NCI-H1092 treated with DMSO at 0.1 percent for 48 hours (cell line): Measurements from ENCODE around the gene STK25.
"Not testable (repeated sequence)": the region's sequence is repeated elsewhere in the genome, so short reads cannot be mapped to it uniquely, and the experiment has no call there.

ENCODE experiments used
- DNase-seq: peaks from one replicate; lab custom pipeline; 2025; lab: John Stamatoyannopoulos, UW

The STK25 gene

DNA sequence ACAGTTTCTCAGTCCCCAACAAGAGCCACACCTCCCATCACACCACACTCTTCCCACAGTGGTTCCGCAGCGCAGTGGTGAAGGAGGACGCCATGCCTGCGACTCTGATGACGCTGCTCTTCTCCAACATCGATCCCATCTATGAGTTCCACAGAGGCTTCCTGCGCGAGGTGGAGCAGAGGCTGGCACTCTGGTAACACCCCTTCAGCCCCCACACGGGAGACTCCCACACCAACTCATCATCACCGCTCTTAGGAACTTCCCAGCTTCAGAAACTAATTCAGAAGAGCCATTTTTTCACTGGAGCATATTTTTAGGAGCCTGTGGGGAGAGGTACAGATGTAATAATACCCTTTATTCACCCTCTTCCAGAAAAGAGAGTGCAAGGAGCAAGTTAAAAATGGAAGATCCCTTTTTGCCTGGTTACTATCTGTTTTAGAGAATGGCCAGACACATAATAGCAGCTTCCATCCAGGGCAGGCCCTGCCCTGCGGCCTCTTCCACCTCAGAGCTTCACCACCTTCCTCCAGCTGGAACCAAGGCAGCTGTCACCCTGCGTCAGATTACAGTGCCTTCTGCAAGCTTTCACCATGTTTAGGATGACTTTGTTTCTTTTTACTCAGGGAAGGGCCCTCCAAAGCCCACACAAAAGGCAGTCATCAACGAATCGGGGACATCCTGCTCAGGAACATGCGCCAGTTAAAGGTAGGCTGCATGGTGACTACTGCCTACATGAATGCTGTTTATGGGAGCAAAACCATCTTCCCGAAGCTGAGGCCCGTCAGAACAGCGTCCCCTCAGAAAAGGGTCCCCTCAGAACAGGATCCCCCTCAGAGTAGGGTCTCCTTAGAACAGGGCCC, 44.9 kb downstream of the STK25 start:
- no peak for DNase-seq

DNA sequence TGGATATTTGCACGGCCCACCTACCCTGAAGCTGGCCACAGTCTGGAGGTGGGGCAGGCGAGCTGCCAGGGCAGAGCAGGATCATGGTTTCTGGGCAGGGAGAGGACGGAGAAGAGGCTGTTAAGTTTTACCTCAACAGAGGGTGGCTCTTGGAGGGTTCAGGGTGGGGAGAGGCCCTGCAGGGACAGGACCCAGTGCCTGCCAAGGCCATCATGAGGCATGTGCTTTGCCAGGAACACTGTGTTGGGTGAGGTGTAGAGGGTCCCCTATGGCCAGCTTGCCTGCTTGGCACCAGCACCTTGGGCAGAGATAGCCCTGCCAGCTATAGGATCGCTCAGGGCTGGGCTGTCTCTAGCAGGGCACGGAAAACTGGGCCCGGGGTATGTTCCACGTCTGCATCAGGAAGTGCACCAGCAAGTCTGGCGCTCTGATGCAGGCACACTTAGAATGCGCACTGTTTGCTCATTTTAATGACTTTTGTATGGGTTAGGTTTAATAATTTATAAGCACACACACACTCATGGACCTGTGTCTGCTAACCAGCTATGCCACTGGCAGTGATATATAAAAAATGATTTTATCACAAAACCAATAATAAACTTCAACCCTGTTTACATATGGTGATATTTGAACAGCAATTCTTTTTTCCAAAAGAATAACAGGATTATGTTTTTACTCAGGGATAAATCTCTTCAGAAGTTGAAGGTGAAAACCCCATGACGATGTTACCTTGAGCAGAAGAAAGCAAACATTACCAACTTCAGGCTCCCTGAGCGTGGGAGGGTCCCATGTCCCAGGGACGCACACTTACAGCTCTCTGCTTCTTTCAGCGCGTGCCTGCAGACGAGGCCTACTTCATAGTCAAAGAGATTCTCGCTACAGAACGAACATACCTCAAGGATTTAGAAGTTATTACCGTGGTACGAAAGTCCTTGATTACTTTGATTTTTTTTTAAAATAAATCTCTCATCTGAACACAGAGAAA, 46.4 kb downstream of the STK25 start:
- no peak for DNase-seq

DNA sequence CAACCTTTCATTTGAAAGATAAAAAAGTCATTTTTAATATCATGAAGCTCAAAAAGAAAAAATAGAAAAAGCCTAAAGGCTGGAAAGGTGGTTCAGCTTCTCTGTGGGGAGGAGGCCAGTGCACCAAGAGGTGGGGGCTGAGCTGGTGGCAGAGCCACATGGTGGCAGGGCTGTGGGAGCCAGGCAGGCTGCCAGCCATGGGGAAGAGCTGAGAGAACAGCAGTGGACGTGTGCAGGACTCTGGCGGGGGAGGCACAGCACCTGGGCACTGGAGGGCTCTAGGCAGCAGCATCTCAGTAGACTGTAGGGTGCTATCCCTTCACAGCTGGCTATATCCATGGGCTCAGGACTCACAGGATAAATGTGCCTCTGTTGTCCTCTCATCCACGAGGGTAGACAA, 47.8 kb downstream of the STK25 start:
- no peak for DNase-seq

DNA sequence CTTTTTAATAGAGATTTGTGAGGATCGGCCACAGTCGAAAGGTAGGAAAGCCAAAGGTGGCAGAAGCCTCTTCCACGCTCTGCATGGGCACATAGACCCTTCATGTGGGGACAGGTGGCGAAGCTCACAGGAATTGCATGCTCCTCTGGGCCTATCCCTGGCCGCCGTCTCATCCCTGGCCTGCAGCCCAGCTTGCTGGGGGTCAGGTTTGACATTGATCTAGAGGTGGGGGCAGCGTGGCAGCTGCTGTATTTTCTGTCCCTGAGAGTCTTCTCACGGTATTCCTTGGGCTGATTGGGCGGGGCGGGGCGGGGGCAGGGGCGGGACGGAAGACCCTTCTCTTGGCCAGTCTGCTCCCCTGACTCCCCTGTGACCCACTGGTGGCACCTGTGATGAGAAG, 48.9 kb downstream of the STK25 start:
- DNase-seq = no peak

DNA sequence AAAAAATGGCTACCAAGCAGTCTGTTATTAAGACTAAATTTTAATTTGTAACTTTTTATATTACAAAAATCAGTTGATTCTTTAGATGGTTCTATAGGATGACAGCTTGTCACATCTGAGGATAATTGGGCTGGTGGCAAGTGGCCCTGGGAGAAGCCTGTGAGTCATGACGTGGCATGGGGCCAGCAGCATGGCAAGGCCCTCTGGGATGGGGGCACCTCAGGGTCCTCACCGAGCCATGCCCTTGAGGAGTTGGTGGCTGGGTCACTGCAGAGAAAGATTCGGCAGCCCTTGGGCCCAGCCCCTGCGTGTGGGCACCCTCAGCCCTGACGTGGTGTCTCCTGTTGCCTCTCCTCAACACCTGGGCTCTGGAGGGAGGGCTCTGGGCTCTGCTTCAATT, 49.7 kb downstream of the STK25 start:
- DNase-seq = no peak

DNA sequence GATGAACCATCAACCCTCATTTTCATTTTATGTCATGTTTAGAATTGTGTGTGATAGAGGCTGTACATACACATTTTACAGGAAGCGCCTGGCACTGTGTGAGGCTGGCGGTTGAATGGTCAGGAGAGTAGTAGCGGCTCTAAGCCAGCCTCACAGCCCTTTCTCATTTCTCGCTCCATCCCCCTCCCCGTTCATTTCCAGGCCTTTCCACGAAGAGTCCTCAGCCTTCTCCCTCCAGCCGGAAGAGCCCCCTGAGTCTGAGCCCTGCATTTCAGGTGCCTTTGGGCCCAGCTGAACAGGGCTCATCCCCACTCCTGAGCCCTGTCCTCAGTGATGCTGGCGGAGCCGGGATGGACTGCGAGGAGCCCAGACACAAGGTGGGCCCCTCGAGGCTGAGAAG, 51.8 kb downstream of the STK25 start:
- no peak for DNase-seq

DNA sequence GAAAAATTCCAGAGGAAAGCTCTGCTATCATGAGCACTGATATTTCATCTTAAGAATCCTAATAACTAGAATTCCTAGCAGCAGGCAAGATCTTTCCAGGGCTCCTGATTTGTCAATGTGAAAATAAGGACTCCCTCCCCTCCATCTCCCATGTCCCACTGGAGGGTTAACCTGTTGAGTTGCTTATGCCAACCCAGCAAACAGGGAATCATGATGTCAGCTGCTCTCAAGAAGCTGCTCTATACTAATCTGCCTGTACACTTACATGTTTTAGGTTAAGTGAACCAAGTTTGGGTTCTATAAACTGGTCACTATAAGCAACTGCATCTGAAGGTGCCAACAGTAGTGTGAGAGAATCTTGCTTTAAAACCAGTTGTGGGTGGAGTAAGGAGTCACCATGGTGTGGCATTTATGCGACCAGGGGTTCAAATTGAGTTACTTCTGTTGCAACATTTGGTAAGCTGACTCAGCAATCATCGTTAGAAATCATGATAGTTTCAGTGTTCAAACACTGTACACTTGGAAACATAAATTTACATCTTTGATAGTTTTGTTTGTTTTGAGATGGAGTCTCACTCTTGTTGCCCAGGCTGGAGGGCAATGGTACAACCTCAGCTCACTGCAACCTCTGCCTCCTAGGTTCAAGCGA, 53.4 kb downstream of the STK25 start:
- DNase-seq = no peak

DNA sequence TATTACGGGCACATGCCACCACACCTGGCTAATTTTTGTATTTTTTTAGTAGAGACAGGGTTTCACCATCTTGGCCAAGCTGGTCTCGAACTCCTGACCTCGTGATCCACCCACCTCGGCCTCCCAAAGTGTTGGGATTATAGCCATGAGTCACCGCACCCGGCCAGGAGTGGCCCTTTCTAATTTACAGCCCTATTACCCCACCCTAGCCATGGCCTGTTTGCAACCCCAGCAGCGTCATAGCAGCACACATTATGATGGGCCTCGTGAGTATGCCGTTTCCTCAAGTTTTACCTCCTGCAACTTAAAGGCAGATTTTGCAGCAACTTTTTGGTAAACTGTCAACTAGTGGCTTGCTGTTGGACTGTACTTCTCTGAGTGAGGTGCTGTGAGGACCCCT, 54.5 kb downstream of the STK25 start:
- DNase-seq = not testable (repeated sequence)

DNA sequence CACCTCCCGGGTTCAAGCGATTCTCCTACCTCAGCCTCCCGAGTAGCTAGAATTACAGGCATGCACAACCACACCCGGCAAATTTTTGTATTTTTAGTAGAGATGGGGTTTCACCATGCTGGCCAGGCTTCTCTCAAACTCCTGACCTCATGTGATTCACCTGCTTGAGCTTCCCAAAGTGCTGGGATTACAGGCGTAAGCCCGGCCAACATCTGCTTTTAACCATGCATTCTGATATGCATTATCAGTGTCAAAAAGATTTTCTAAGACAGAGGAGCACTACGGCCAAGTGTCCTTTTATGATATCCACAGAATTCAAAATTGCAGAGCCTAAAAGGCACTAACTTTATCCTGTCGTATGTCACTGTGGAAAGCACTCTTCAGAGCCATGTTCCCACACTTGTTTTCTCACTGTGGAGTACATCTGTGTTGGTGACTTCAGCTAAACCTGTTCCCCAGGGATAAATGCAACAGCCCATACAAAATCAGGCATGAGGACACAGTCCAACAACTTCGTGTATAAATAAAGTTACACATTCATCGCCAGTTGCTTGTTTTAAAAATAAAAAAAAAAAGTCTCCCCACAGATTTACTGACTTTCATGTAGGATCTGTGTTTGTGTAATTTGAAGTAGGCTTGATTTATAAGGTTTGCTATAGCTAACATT, 56.4 kb downstream of the STK25 start:
- DNase-seq = no peak

DNA sequence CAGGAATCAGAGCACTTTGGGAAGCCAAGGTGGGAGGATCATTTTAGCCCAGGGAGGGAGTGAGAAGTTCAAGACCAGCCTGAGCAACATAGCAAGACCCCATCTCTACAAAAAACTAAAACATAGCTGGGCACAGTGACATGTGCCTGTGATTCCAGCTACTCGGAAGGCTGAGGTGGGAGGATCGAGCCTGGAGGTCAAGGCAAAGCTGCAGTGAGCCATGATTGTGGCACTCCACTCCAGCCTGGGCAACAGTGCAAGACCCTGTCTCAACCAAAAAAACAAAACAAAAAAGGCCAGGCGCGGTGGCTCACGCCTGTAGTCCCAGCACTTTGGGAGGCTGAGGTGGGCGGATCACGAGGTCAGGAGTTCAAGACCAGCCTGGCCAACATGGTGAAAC, 58.3 kb downstream of the STK25 start:
- DNase-seq = not testable (repeated sequence)

DNA sequence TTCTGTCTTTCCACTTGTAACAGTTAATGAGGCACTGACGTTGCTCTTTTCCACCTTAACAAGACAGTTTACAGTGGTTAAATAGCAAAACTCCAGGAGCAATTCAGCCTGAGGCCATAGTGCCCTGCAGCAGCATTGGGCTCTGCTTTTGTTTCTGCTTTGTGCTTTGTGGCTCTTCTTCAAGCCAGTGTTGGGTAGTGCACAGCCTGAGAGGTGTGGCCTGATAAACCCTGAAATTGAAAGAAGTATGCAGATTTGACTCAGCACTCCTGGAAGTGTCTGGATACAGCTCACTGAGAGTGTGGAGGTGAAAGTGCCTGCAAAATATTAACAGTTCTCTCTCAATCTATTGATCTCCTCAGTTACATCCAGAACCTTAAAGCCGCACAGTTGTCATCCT, 63.0 kb downstream of the STK25 start:
- DNase-seq = no peak

DNA sequence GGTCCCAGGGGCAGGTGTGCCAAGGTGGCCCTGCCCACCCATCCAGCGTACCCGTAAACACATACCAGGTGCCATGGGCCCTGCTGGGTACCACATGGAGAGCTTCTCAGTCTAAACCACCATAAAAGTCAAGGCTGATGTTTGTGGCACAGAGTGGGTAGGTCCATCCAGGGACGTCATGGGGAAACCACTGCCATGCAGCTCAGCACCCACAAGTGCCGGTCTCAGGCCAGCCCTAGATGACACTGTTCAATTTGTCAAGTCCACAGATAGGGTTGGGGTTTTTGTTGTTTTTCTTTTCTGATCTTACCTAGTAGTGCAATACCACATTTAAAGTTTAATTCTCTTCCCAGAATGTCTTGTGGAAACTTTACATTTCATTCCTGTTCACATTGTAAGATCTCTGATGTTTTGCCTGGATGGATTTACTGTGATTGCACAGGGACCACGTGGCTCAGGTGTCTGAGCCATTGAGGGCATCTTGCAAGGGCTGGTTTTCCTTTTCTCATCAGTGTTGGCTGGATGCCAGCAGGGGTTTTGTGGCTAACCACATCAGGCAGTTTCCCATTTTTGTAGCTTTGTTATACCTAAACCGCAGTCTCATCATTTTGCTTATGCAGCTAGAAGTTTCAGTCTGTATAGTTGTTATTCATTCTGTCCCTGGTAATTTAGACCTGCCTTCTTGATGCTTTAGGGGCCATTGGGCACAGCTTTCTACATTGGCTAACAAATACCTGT, 64.7 kb downstream of the STK25 start:
- no peak for DNase-seq
